H9 (cell line): ENCODE measurements around the gene AGK. TPM values are rescaled to one million over a fixed set of nuclear protein-coding genes. Genes with fewer than 3 reads are reported as not detected.

Source experiments
- DNase-seq: peaks from one replicate; pipeline ENCODE4 v3.0.0-alpha.2; 2017
- H2AFZ ChIP-seq: one replicate; pipeline ENCODE4 v1.6.1; 2013; ENCODE audit warnings: mild to moderate bottlenecking, low read length, control low read depth, moderate library complexity
- H2AK5ac ChIP-seq: 2 replicates; pipeline ENCODE4 v1.6.1; 2013; ENCODE audit warnings: low read length, control low read depth, mixed read lengths; ENCODE audit not compliant: insufficient read length
- H2BK120ac ChIP-seq: one replicate; pipeline ENCODE4 v1.6.1; 2013; ENCODE audit warnings: low read depth, mild to moderate bottlenecking, low read length, control low read depth, inconsistent platforms; ENCODE audit not compliant: poor library complexity, severe bottlenecking
- H2BK12ac ChIP-seq: 2 replicates; pipeline ENCODE4 v1.6.1; 2013; ENCODE audit warnings: low read length, control low read depth, mixed read lengths, low read depth; ENCODE audit not compliant: insufficient read length
- H2BK15ac ChIP-seq: 2 replicates; pipeline ENCODE4 v1.6.1; 2013; ENCODE audit warnings: low read depth, low read length, control low read depth
- H2BK20ac ChIP-seq: one replicate; pipeline ENCODE4 v1.6.1; 2013; ENCODE audit warnings: low read depth, mild to moderate bottlenecking, low read length, control low read depth, inconsistent platforms; ENCODE audit not compliant: poor library complexity, severe bottlenecking
- H2BK5ac ChIP-seq: 2 replicates; pipeline ENCODE4 v1.6.1; 2013; ENCODE audit warnings: low read length, control low read depth, mixed read lengths; ENCODE audit not compliant: insufficient read length
- H3K14ac ChIP-seq: 2 replicates; pipeline ENCODE4 v1.6.1; 2013; ENCODE audit warnings: low read length, control low read depth; ENCODE audit not compliant: insufficient read depth
- H3K18ac ChIP-seq: 2 replicates; pipeline ENCODE4 v1.6.1; 2013; ENCODE audit warnings: low read depth, mild to moderate bottlenecking, mixed read lengths, low read length, control low read depth; ENCODE audit not compliant: insufficient read length
- H3K23ac ChIP-seq: 2 replicates; pipeline ENCODE4 v1.6.1; 2013; ENCODE audit warnings: low read length, control low read depth, mixed read lengths, low read depth; ENCODE audit not compliant: insufficient read length
- H3K23me2 ChIP-seq: 2 replicates; pipeline ENCODE4 v1.6.1; 2013; ENCODE audit warnings: low read depth, mild to moderate bottlenecking, mixed read lengths, low read length, control low read depth; ENCODE audit not compliant: insufficient read length, poor library complexity, severe bottlenecking
- H3K27ac ChIP-seq: 2 replicates; pipeline ENCODE4 v1.5.1; 2013; ENCODE audit warnings: low read length, control low read depth, mixed read lengths, low read depth; ENCODE audit not compliant: insufficient read length
- H3K27me3 ChIP-seq: 2 replicates; pipeline ENCODE4 v1.6.1; 2013; ENCODE audit warnings: low read length, control low read depth, inconsistent platforms; ENCODE audit not compliant: insufficient read depth
- H3K4ac ChIP-seq: 2 replicates; pipeline ENCODE4 v1.6.1; 2013; ENCODE audit warnings: low read depth, mild to moderate bottlenecking, control low read depth, inconsistent platforms, low read length, moderate library complexity
- H3K4me1 ChIP-seq: 2 replicates; pipeline ENCODE4 v1.6.1; 2013; ENCODE audit warnings: low read length, control low read depth, inconsistent platforms; ENCODE audit not compliant: insufficient read depth
- H3K4me2 ChIP-seq: 2 replicates; pipeline ENCODE4 v1.6.1; 2013; ENCODE audit warnings: low read length, control low read depth, mixed read lengths; ENCODE audit not compliant: insufficient read length, insufficient read depth
- H3K56ac ChIP-seq: 2 replicates; pipeline ENCODE4 v1.6.1; 2013; ENCODE audit warnings: low read depth, mild to moderate bottlenecking, mixed read lengths, low read length, control low read depth; ENCODE audit not compliant: insufficient read length
- H3K79me1 ChIP-seq: 2 replicates; pipeline ENCODE4 v1.6.1; 2013; ENCODE audit warnings: low read depth, mild to moderate bottlenecking, moderate library complexity, low read length, control low read depth, inconsistent platforms; ENCODE audit not compliant: insufficient read depth, poor library complexity, severe bottlenecking
- H3K79me2 ChIP-seq: 2 replicates; pipeline ENCODE4 v1.6.1; 2013; ENCODE audit warnings: low read length, control low read depth, inconsistent platforms; ENCODE audit not compliant: insufficient read depth
- H3K9ac ChIP-seq: 2 replicates; pipeline ENCODE4 v1.6.1; 2013; ENCODE audit warnings: low read length, control low read depth, mixed read lengths; ENCODE audit not compliant: insufficient read length; ENCODE audit errors: extremely low read depth
- H3K9me3 ChIP-seq: one replicate; pipeline ENCODE4 v1.6.1; 2013; ENCODE audit warnings: low read depth, low read length, inconsistent platforms; ENCODE audit not compliant: control insufficient read depth
- H3T11ph ChIP-seq: one replicate; pipeline ENCODE4 v1.6.1; 2013; ENCODE audit warnings: mild to moderate bottlenecking, low read length, control low read depth, inconsistent platforms
- H4K20me1 ChIP-seq: one replicate; pipeline ENCODE4 v1.6.1; 2013; ENCODE audit not compliant: control insufficient read depth, insufficient read length, insufficient read depth
- H4K5ac ChIP-seq: 2 replicates; pipeline ENCODE4 v1.6.1; 2013; ENCODE audit warnings: low read depth, mild to moderate bottlenecking, mixed read lengths, low read length, control low read depth; ENCODE audit not compliant: insufficient read length
- H4K8ac ChIP-seq: replicated peaks from 2 replicates; pipeline ENCODE4 v1.6.1; 2013; ENCODE audit warnings: low read length, control low read depth, mixed read lengths, low read depth; ENCODE audit not compliant: insufficient read length
- H4K91ac ChIP-seq: 2 replicates; pipeline ENCODE4 v1.6.1; 2013; ENCODE audit warnings: low read depth, mild to moderate bottlenecking, moderate library complexity, mixed read lengths, low read length, control low read depth; ENCODE audit not compliant: insufficient read length
- H3K27ac Mint-ChIP-seq, 3 experiments: 2 replicates in 2 of 3; 3 replicates in 1 of 3; pipeline ENCODE4 v1.8.0; 2020 to 2021; ENCODE audit warnings: mixed read lengths in 3 of 3, mild to moderate bottlenecking in 1 of 3, moderate library complexity in 1 of 3
- H3K27me3 Mint-ChIP-seq: 2 replicates; pipeline ENCODE4 v1.8.0; 2021; ENCODE audit warnings: low read depth, mild to moderate bottlenecking, moderate library complexity, mixed read lengths
- H3K36me3 Mint-ChIP-seq, 3 experiments: 2 replicates in 2 of 3; 3 replicates in 1 of 3; pipeline ENCODE4 v1.8.0; 2020 to 2021; ENCODE audit warnings: low read depth in 3 of 3, mixed read lengths in 3 of 3; ENCODE audit not compliant: insufficient read depth in 1 of 3
- H3K4me1 Mint-ChIP-seq, 2 experiments: 2 replicates each; pipeline ENCODE4 v1.8.0; 2020; ENCODE audit warnings: mixed read lengths in 2 of 2
- H3K4me3 Mint-ChIP-seq, 2 experiments: 2 replicates in 1 of 2; 3 replicates in 1 of 2; pipeline ENCODE4 v1.8.0; 2020 to 2021; ENCODE audit warnings: mild to moderate bottlenecking in 2 of 2, mixed read lengths in 2 of 2, moderate library complexity in 1 of 2
- H3K9me3 Mint-ChIP-seq, 2 experiments: 2 replicates in 1 of 2; 3 replicates in 1 of 2; pipeline ENCODE4 v1.8.0; 2020; ENCODE audit warnings: mild to moderate bottlenecking in 2 of 2, mixed read lengths in 2 of 2, moderate library complexity in 1 of 2
- WGBS: extraction: QIAGEN DNeasy Blood & Tissue Kit; methylation state at CpG from one replicate; pipeline ENCODE4 v1.1.7; 2013; ENCODE audit warnings: missing lambda C conversion rate, low lambda C conversion rate, mixed read lengths; ENCODE audit not compliant: insufficient read length; ENCODE audit errors: extremely low coverage; 5-methylcytosine and 5-hydroxymethylcytosine counted together
- total RNA-seq: library from RNA; stranded (reverse); gene quantifications from 2 replicates; pipeline ENCODE4 v1.2.1, GENCODE V29; 2021
- TF ChIP-seq, protein P1 (sequence below): fragments of 200-600 bp; sonication (generic); conservative IDR thresholded peaks from 3 replicates; pipeline ENCODE4 v1.8.0; 2021; ENCODE audit warnings: antibody characterized with exemption, mild to moderate bottlenecking

The AGK gene
- total RNA-seq, 1 experiment from 2014 or later: 35.1 TPM

- H3K9ac ChIP-seq: no peak overlapping the region
- no peak for DNase-seq
- H3K79me1 ChIP-seq: no peaks in the 10 kb centered on the region
- H3K9me3 Mint-ChIP-seq: peaks cover 3% of the 10 kb centered on the region in 2 experiments; a peak in 4 of 5 replicates
- H3K27ac Mint-ChIP-seq: peak overlapping the region in 1 of 3 experiments; percentile 6; a peak in 1 of 7 replicates
- H2BK12ac ChIP-seq: no peak overlapping the region
- no peak overlapping the region for H3K4me3 Mint-ChIP-seq
- H3K27me3 ChIP-seq: no peaks in the 10 kb centered on the region
- no peak overlapping the region for H2AFZ ChIP-seq
- H3K4me1 ChIP-seq: peaks cover 16% of the 10 kb centered on the region
- H2BK15ac ChIP-seq: no peak overlapping the region
- no peak overlapping the region for H3K4me2 ChIP-seq
- no CpG with 5 or more reads among the region's 4 CpGs for WGBS
- no peaks in the 10 kb centered on the region for H4K20me1 ChIP-seq
- H4K91ac ChIP-seq: no peak overlapping the region
- H3T11ph ChIP-seq: no peak overlapping the region
- peaks cover 57 to 61% of the 10 kb centered on the region in 2 experiments for H3K4me1 Mint-ChIP-seq
- no peaks in the 10 kb centered on the region for H3K27me3 Mint-ChIP-seq
- no peak overlapping the region for H3K56ac ChIP-seq
- no peak overlapping the region for H3K4ac ChIP-seq
- no peaks in the 10 kb centered on the region for H3K23me2 ChIP-seq
- no peak overlapping the region for H4K8ac ChIP-seq
- no peak overlapping the region for H3K18ac ChIP-seq
- peaks cover 11 to 26% (median 24%) of the 10 kb centered on the region in 3 experiments for H3K36me3 Mint-ChIP-seq
- H2BK5ac ChIP-seq: no peak overlapping the region
- H3K27ac ChIP-seq: no peak overlapping the region
- H2BK120ac ChIP-seq: no peak overlapping the region
- TF ChIP-seq, protein P1, sequence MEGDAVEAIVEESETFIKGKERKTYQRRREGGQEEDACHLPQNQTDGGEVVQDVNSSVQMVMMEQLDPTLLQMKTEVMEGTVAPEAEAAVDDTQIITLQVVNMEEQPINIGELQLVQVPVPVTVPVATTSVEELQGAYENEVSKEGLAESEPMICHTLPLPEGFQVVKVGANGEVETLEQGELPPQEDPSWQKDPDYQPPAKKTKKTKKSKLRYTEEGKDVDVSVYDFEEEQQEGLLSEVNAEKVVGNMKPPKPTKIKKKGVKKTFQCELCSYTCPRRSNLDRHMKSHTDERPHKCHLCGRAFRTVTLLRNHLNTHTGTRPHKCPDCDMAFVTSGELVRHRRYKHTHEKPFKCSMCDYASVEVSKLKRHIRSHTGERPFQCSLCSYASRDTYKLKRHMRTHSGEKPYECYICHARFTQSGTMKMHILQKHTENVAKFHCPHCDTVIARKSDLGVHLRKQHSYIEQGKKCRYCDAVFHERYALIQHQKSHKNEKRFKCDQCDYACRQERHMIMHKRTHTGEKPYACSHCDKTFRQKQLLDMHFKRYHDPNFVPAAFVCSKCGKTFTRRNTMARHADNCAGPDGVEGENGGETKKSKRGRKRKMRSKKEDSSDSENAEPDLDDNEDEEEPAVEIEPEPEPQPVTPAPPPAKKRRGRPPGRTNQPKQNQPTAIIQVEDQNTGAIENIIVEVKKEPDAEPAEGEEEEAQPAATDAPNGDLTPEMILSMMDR: no peak
- no peak overlapping the region for H3K14ac ChIP-seq
- no peak overlapping the region for H4K5ac ChIP-seq
- no peak overlapping the region for H2AK5ac ChIP-seq
- H3K79me2 ChIP-seq: no peaks in the 10 kb centered on the region
- H2BK20ac ChIP-seq: no peak overlapping the region
- no peaks in the 10 kb centered on the region for H3K9me3 ChIP-seq
- H3K23ac ChIP-seq: no peak overlapping the region
Observed at GRCh38 chr7:141588912-141589311, 37.7 kb downstream of the AGK start.
